ENCODE data around the gene EMP2.

The EMP2 gene

GRCh38 chr16:10525214-10525825 lies 55.1 kb downstream of the EMP2 start:
- no peak for TF ChIP-seq CTCF (IDR thresholded peaks at IDR 0.05; ENCODE audit: extremely low read depth, missing control alignments)
- no peak for DNase-seq (ENCODE audit: low spot score)

- no peak for TF ChIP-seq CTCF (IDR thresholded peaks at IDR 0.05; ENCODE audit: extremely low read depth, missing control alignments)
- DNase-seq (ENCODE audit: low spot score) = no peak
Observed at GRCh38 chr16:10522966-10523365, 57.4 kb downstream of the EMP2 start.

GRCh38 chr16:10521681-10522274 lies 58.6 kb downstream of the EMP2 start:
- TF ChIP-seq CTCF (IDR thresholded peaks at IDR 0.05; ENCODE audit: extremely low read depth, missing control alignments) = peak; percentile 57

GRCh38 chr16:10520869-10521578 lies 59.4 kb downstream of the EMP2 start:
- DNase-seq (ENCODE audit: low spot score) = no peak
- TF ChIP-seq CTCF (IDR thresholded peaks at IDR 0.05; ENCODE audit: extremely low read depth, missing control alignments) = no peak

More at GRCh38 chr16:10521681-10522274, 58.6 kb downstream of the EMP2 start:
- peak; percentile 63 for DNase-seq (ENCODE audit: low spot score)

GRCh38 chr16:10519929-10520868 lies 60.2 kb downstream of the EMP2 start:
- TF ChIP-seq CTCF (IDR thresholded peaks at IDR 0.05; ENCODE audit: extremely low read depth, missing control alignments) = no peak
- no peak for DNase-seq (ENCODE audit: low spot score)

GRCh38 chr16:10519297-10519696 lies 61.1 kb downstream of the EMP2 start:
- TF ChIP-seq CTCF (IDR thresholded peaks at IDR 0.05; ENCODE audit: extremely low read depth, missing control alignments) = no peak
- DNase-seq (ENCODE audit: low spot score) = no peak

Data from GM20000 (cell line).